GM21619 (cell line): Measurements from ENCODE around the gene CAMTA1.

ENCODE experiments used
- ATAC-seq: cut with Tn5 transposase; IDR thresholded peaks from one replicate; pipeline ENCODE4 v1.9.1; 2021; ENCODE audit not compliant: unreplicated experiment

CAMTA1 gene

GRCh38 chr1:7476861-7477547 is 691.8 kb downstream of the CAMTA1 start:
- no peak for ATAC-seq

GRCh38 chr1:7477593-7477992 is 692.3 kb downstream of the CAMTA1 start:
- ATAC-seq: no peak

- ATAC-seq: no peak
These were observed 693.0 kb downstream of the CAMTA1 start for GRCh38 chr1:7478142-7478790.

- no peak for ATAC-seq
These were observed 693.7 kb downstream of the CAMTA1 start for GRCh38 chr1:7478809-7479499.

GRCh38 chr1:7479571-7479970 is 694.3 kb downstream of the CAMTA1 start:
- ATAC-seq: no peak

GRCh38 chr1:7481194-7481593 is 695.9 kb downstream of the CAMTA1 start:
- no peak for ATAC-seq

- ATAC-seq: no peak
These were observed 696.8 kb downstream of the CAMTA1 start for GRCh38 chr1:7482077-7482476.

- no peak for ATAC-seq
These were observed 697.7 kb downstream of the CAMTA1 start for GRCh38 chr1:7482772-7483495.

- no peak for ATAC-seq
These were observed 698.6 kb downstream of the CAMTA1 start for GRCh38 chr1:7483634-7484383.

- ATAC-seq: no peak
These were observed 700.0 kb downstream of the CAMTA1 start for GRCh38 chr1:7485086-7485780.

GRCh38 chr1:7485826-7486225 is 700.6 kb downstream of the CAMTA1 start:
- ATAC-seq: no peak

GRCh38 chr1:7487766-7488474 is 702.7 kb downstream of the CAMTA1 start:
- ATAC-seq: no peak

GRCh38 chr1:7488475-7488842 is 703.2 kb downstream of the CAMTA1 start:
- ATAC-seq: no peak

- ATAC-seq: no peak
These were observed 704.3 kb downstream of the CAMTA1 start for GRCh38 chr1:7489586-7489985.

GRCh38 chr1:7490576-7490975 is 705.3 kb downstream of the CAMTA1 start:
- no peak for ATAC-seq

- ATAC-seq: no peak
These were observed 706.0 kb downstream of the CAMTA1 start for GRCh38 chr1:7491109-7491817.

GRCh38 chr1:7491818-7492173 is 706.5 kb downstream of the CAMTA1 start:
- ATAC-seq: no peak

- no peak for ATAC-seq
These were observed 708.6 kb downstream of the CAMTA1 start for GRCh38 chr1:7493711-7494454.
